SU-DHL-6 (cell line): ENCODE results near the gene ZNF45.

ENCODE experiments used
- H2AFZ ChIP-seq: fragments of 200-600 bp; sonication (generic); 2 replicates; pipeline ENCODE4 v1.6.1; 2014; ENCODE audit warnings: low read depth, mild to moderate bottlenecking, moderate library complexity, mixed read lengths, antibody characterized with exemption, low read length; ENCODE audit not compliant: severe bottlenecking
- H3F3A ChIP-seq: fragments of 200-600 bp; shearing (Covaris generic); 2 replicates; pipeline ENCODE4 v1.6.0; 2016; ENCODE audit warnings: antibody characterized with exemption, mild to moderate bottlenecking; ENCODE audit not compliant: insufficient read depth
- H3K27ac ChIP-seq: fragments of 200-600 bp; sonication (generic); 2 replicates; pipeline ENCODE4 v1.5.1; 2016; ENCODE audit warnings: low read depth, mild to moderate bottlenecking, low read length, moderate library complexity, mixed read lengths
- H3K27me3 ChIP-seq: fragments of 200-600 bp; sonication (generic), shearing (Covaris generic); 2 replicates; pipeline ENCODE4 v1.6.0; 2014; ENCODE audit warnings: mild to moderate bottlenecking, low read length
- H3K36me3 ChIP-seq: fragments of 200-600 bp; sonication (generic); 2 replicates; pipeline ENCODE4 v1.6.1; 2014; ENCODE audit warnings: mild to moderate bottlenecking, low read length, mixed read lengths
- H3K4me2 ChIP-seq: fragments of 300-600, 200-600 bp; shearing (Covaris generic), sonication (generic); 2 replicates; pipeline ENCODE4 v1.6.0; 2014; ENCODE audit warnings: low read length, low read depth, mild to moderate bottlenecking; ENCODE audit not compliant: poor library complexity, severe bottlenecking
- H3K4me3 ChIP-seq: fragments of 200-600 bp; sonication (generic); 2 replicates; pipeline ENCODE4 v1.5.1; 2014; ENCODE audit warnings: antibody characterized with exemption, low read length, mild to moderate bottlenecking, mixed read lengths; ENCODE audit not compliant: insufficient read depth, poor library complexity, severe bottlenecking
- H3K79me2 ChIP-seq: fragments of 200-600 bp; sonication (generic); 2 replicates; pipeline ENCODE4 v1.6.1; 2014; ENCODE audit warnings: mild to moderate bottlenecking, low read length, moderate library complexity; ENCODE audit not compliant: insufficient read depth
- H3K9ac ChIP-seq: fragments of 200-600 bp; sonication (generic); 2 replicates; pipeline ENCODE4 v1.7.0; 2014; ENCODE audit warnings: mild to moderate bottlenecking, low read length
- H3K9me2 ChIP-seq: fragments of 200-600 bp; sonication (generic); replicated peaks from 2 replicates; pipeline ENCODE4 v1.6.1; 2014; ENCODE audit warnings: low read length; ENCODE audit not compliant: insufficient read depth
- H3K9me3 ChIP-seq: fragments of 200-600 bp; sonication (generic); 2 replicates; pipeline ENCODE4 v1.6.1; 2014; ENCODE audit warnings: low read length, mixed read lengths; ENCODE audit not compliant: insufficient read depth
- H4K20me1 ChIP-seq: fragments of 200-600 bp; sonication (generic); 2 replicates; pipeline ENCODE4 v1.6.1; 2014; ENCODE audit warnings: low read depth, mild to moderate bottlenecking, antibody characterized with exemption, low read length, moderate library complexity, mixed read lengths
- CTCF ChIP-seq: fragments of 200-600 bp; sonication (generic); IDR thresholded peaks from one replicate; pipeline ENCODE4 v1.5.1; 2017; ENCODE audit warnings: antibody characterized with exemption, mild to moderate bottlenecking, low read length, moderate library complexity; ENCODE audit not compliant: insufficient read depth, poor library complexity, severe bottlenecking
- EZH2phosphoT487 ChIP-seq: fragments of 200-600 bp; sonication (generic), shearing (Covaris generic); conservative IDR thresholded peaks from 2 replicates; pipeline ENCODE4 v1.6.1; 2018; ENCODE audit warnings: mild to moderate bottlenecking, antibody characterized with exemption, low read length, moderate library complexity, mixed read lengths

The ZNF45 gene

GRCh38 chr19:43914051-43914450, 21.0 kb downstream of the ZNF45 start:
- H3K27me3 ChIP-seq: no peaks in the 10 kb centered on the region
- peaks cover 49% of the 10 kb centered on the region for H3K36me3 ChIP-seq
- no peak overlapping the region for H3K9ac ChIP-seq
- no peaks in the 10 kb centered on the region for H4K20me1 ChIP-seq
- H3K27ac ChIP-seq: no peak overlapping the region
- no peak overlapping the region for H2AFZ ChIP-seq
- no peak overlapping the region for H3K4me3 ChIP-seq
- H3F3A ChIP-seq: no peaks in the 10 kb centered on the region
- TF ChIP-seq CTCF (no peak), EZH2phosphoT487 (no peak)
- no peaks in the 10 kb centered on the region for H3K79me2 ChIP-seq
- H3K9me3 ChIP-seq: peaks cover 29% of the 10 kb centered on the region; the same call in 1 of the 2 replicates
- H3K9me2 ChIP-seq: no peaks in the 10 kb centered on the region
- no peak overlapping the region for H3K4me2 ChIP-seq

GRCh38 chr19:43913383-43913782, 21.7 kb downstream of the ZNF45 start:
- no peak overlapping the region for H2AFZ ChIP-seq
- no peaks in the 10 kb centered on the region for H3F3A ChIP-seq
- H3K4me2 ChIP-seq: no peak overlapping the region
- H3K4me3 ChIP-seq: no peak overlapping the region
- no peaks in the 10 kb centered on the region for H3K79me2 ChIP-seq
- peaks cover 43% of the 10 kb centered on the region for H3K36me3 ChIP-seq
- H3K27ac ChIP-seq: no peak overlapping the region
- no peaks in the 10 kb centered on the region for H3K27me3 ChIP-seq
- no peaks in the 10 kb centered on the region for H4K20me1 ChIP-seq
- no peak overlapping the region for H3K9ac ChIP-seq
- peaks cover 29% of the 10 kb centered on the region; the same call in 1 of the 2 replicates for H3K9me3 ChIP-seq
- TF ChIP-seq EZH2phosphoT487 (no peak), CTCF (no peak)
- no peaks in the 10 kb centered on the region for H3K9me2 ChIP-seq

DNA sequence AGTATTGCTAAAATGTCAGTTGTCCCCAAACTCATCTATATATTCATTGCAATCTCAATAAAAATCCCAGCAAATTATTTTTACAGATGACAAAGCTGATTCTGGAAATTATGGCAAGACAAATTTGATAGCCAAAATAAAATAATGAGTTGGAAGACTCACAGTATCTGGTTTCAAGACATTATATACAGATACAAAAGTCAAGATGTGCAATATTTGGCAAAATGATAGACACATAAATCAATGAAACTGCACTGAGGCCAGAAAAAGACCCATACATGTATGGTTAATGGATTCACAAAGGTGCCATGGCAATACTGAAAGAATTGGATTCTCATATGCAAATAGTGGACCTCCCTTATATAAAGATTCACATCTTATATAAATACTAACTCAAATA, 24.2 kb downstream of the ZNF45 start:
- H4K20me1 ChIP-seq: no peaks in the 10 kb centered on the region
- H3K27me3 ChIP-seq: no peaks in the 10 kb centered on the region
- TF ChIP-seq EZH2phosphoT487 (no peak), CTCF (no peak)
- no peak overlapping the region for H3K4me3 ChIP-seq
- H3K9me2 ChIP-seq: no peaks in the 10 kb centered on the region
- peaks cover 24% of the 10 kb centered on the region for H3K36me3 ChIP-seq
- H3K9ac ChIP-seq: no peak overlapping the region
- H3K4me2 ChIP-seq: no peak overlapping the region
- H3K79me2 ChIP-seq: no peaks in the 10 kb centered on the region
- no peaks in the 10 kb centered on the region for H3F3A ChIP-seq
- H3K9me3 ChIP-seq: peaks cover 29% of the 10 kb centered on the region; the same call in 1 of the 2 replicates
- H3K27ac ChIP-seq: no peak overlapping the region
- no peak overlapping the region for H2AFZ ChIP-seq
